NCI-H82 (cell line): ENCODE results near the gene MISP3.
"Not testable (repeated sequence)": the region's sequence is repeated elsewhere in the genome, so short reads cannot be mapped to it uniquely, and the experiment has no call there.

Experiments
- DNase-seq: peaks from one replicate; lab custom pipeline; 2025; lab: John Stamatoyannopoulos, UW

The MISP3 gene

DNA sequence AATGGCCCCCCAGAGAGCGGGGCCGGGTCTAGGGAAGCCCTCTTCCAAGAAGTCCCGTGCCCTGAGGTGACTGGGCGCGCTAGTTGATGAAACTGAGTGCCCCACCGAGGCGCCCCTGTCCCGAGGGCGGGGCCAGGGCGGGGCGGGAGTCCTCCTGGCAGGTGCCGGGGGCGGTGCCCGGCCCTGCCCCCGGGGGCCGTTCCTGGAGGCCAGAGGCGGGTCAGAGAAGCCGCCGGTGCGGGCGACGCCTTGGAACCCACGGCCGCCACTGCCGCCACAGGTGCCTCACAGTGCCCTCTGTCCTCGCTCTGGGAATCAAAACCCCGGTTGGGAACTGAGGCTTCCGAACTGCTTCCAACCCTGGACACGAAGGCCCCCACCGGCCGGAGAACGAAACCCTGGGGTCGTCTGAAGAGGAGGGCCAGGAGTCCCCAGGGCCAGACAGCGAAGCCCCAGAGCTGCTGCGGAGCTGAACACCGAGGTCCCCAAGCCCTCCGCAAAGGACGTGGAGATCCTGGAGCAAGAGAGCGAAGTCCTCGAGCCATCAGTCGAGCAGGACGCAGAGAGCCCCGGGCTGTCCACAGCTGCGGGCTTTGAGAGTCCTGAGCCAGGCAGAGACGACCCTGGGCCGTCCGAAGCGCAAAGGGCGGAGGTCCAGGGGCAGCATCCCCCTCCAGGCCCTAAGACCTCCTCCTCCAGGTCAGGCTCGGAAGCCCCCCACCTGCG, at the start of gene MISP3:
TSS of gene MISP3 (plus strand) at position 252 of the 726 bp plus-strand sequence. CDS start 524 bp downstream, outside the sequence.
- peak; percentile 57 for DNase-seq

DNA sequence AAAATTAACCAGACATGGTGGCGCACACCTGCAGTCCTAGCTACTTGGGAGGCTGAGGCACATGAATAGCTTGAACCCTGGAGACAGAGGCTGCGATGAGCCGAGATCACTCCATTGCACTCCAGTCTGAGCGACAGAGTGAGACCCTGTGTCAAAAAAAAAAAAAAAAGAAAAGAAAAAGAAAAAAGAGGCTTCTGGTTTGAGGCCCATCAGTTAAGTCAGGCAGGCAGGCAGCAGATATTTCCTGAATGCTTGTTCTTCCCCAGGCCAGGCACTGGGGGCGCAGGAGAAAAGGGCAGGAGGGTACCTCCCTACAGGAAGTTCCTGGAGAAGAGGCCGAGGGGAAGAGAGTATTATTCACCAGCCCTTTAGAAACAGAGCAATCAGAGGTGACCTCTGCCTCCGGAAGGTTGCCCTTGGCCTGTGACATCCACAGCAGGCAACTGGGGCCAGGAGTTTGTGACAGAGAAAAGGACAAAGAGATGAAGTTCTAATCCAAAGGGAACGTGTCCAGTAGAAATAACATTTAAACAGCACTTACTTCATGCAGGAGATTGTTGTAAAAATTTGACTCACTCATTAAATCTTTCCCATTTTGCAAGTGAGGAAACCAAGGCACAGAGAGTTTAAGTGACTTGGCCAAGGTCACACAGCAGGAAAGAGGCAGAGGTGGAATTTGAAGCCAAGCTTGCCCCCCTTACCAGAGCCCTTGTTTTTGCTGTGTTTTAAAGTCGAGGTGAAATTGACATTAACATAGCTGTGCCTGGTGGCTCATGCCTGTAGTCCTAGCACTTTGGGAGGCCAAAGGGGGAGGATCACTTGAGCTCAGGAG, 49.0 kb upstream of the MISP3 start:
- peak; percentile 81 for DNase-seq

DNA sequence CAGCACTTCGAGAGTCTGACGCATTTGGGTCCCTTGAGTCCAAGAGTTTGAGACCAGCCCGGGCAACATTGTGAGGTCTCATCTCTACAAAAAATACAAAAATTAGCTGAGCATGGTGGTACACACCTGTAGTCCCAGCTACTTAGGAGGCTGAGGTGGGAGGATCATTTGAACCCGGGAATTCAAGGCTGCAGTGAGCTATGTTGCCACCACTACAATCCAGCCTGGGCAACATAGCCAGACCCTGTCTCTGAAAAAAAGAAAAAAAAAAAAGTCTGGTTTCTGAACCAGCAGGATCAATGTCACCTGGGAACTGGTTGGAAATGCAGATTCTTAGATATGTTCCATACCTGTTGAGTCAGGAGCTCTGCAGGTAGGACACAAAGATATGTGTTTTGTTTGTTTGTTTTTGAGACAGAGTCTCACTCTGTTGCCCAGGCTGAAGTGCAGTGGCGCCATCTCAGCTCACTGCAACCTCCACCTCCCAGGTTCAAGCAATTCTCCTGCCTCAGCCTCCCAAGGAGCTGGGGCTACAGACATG, 45.9 kb upstream of the MISP3 start:
- DNase-seq, result not testable (repeated sequence)

DNA sequence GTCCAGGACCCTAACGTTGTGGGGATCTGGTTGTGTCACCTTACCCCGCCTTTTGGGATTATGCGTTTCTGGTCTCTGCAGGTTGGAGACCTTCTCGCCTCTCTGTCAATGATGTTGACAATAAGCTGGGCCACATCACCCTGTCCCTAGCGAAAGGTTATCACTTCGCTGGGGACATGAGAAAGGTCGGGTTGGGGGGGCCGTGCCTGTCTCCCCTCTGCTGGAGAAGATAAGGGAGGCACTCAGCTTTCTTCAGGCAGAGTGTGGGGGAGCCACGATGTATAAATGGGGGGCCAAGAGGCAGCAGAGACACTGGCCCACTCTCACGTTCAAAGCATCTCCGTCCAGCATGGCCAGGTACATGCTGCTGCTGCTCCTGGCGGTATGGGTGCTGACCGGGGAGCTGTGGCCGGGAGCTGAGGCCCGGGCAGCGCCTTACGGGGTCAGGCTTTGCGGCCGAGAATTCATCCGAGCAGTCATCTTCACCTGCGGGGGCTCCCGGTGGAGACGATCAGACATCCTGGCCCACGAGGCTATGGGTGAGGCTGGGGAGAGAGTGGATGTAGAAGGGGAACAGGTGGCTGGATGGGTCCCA, 44.6 kb upstream of the MISP3 start, which contains the start of gene RLN3:
TSS of gene RLN3 (plus strand) at position 293 of the 595 bp plus-strand sequence. CDS start at position 350, 57 bp downstream.
- DNase-seq, result no peak

DNA sequence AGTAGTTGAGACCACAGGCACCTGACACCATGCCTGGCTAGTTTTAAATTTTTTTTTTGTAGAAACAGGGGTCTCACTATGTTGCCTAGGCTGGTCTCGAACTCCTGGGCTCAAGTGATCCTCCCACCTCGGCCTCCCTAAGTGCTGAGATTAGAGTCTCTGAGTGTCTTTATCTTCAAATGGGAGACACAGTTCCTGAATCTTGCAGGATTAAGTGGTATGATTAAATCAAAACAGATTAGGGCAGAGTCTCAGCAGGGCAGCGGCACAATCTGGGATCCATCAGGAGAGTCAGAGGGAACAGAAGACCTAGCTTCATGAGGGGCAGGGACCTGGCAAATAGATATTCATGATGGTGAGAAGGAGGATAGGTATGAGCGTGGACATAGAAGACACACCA, 43.7 kb upstream of the MISP3 start:
- DNase-seq, result peak; percentile 76

DNA sequence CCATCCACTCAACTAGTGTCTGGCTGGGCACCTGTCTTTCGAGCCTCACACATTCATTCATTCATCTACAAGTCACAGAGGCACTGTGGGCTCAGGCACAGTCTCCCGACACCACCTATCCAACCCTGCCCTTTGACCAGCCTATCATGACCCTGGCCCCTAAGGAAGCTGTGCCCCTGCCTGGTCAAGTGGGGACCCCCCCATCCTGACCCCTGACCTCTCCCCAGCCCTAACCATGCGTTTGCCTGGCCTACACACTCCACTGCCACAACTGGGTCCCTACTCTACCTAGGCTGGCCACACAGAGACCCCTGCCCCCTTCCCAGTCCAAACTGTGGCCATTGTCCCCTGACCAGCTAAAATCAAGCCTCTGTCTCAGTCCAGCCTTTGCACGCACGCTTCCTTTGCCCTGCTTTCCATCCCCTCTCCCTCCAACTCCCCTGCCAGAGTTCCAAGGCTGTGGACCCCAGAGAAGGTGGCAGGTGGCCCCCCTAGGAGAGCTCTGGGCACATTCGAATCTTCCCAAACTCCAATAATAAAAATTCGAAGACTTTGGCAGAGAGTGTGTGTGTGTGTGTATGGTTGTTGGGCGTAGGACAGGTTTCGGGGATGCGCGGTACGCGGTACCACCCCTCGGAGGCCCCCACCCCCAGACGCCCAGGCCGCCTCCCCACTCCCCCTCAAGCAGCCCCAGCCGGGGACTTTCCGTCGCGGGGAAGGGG, 41.4 kb upstream of the MISP3 start:
- no peak for DNase-seq

DNA sequence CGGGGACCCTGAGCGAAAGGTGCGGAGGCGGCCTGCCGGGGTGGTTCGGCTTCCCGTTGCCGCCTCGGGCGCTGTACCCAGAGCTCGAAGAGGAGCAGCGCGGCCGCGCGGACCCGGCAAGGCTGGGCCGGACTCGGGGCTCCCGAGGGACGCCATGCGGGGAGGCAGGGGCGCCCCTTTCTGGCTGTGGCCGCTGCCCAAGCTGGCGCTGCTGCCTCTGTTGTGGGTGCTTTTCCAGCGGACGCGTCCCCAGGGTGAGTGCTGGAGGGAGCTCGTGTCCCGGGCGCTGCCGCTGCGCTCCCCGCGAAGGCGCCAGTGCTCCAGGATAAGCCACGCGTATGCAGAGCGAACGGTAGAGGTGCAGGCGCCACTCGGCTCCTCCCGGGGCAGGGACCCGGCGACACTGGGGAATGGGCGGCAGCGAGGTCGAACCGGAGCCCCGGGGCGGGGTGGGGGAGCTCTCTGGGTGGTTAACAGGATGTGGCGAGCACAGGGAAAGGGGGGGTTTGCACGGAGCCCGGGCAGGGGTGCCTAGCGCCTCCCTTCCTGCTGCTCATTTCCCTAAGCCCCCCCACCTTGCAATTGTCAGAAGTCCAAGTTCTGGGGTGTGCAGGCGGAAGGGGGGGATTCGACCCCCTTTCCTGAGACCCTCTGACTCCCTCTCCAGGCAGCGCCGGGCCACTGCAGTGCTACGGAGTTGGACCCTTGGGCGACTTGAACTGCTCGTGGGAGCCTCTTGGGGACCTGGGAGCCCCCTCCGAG, 40.7 kb upstream of the MISP3 start, which contains the start of gene IL27RA:
TSS of gene IL27RA (plus strand) at position 44 of the 762 bp plus-strand sequence. CDS start at position 155, 111 bp downstream.
- peak; percentile 87 for DNase-seq

DNA sequence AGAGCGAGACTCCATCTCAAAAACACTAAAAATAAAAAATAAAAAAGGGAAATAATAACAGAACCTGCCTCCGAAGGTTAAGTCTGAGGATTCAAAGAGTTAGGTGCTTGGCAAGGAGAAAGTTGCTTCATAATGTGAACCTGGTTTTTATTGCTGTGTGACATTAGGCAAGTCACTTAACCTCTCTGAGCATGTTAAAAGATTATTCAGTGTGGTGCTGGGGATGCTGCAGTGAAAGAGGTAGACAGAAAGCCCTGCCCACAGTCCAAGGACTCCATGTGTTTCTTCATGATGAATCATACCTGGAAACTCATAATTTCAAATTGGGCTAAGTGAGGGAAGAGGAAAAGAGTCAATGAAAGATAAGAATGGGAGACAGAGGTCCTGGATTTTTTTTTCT, 38.6 kb upstream of the MISP3 start:
- no peak for DNase-seq

DNA sequence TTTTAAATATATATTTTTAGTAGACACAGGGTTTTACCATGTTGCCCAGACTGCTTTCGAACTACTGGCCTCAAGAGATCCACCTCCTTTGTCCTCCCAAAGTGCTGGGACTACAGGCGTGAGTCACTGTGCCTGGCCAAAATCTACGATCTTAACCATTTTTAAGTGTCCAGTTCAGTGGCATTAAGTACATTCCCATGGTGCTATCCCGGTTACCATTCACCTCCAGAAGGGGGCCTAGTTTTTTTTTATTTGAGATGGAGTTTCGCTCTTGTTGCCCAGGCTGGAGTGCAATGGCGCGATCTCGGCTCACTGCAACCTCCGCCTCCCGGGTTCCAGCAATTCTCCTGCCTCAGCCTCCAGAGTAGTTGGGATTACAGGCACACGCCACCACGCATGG, 37.4 kb upstream of the MISP3 start:
- DNase-seq, result not testable (repeated sequence)

DNA sequence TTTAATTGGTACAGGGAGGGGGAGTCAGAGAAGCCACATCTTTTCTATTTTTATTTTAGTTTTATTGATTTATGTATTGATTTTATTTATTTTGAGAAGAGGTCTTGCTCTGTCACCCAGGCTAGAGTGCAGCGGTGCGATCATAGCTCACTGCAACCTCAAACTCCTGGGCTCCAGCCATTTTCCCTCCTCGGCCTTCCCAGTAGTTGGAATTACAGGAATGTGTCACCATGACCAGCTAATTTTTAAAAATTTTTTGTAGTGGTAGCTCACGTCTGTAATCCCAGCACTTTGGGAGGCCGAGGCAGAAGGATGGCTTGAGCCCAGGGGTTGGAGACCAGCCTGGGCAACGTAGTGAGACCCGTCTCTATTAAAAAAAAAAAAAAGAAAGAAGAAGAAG, 36.9 kb upstream of the MISP3 start:
- DNase-seq, result no peak

DNA sequence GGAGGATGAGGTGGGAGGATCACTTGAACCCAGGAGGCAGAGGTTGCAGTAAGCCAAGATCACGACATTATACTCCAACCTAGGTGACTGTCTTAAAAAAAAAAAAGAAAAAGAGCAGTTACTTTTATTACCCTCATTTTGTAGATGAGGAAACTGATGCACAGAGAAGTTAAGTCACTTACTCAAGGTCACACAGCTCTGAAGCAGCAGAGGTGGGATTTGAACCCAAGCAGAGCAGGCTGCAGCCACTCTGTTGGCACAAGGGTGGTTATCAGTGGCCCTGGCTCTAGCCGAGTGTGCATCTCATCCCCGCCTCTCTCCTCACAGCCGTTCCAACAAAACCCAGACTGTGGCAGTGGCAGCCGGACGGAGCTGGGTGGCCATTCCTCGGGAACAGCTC, 33.4 kb upstream of the MISP3 start:
- DNase-seq, result no peak

DNA sequence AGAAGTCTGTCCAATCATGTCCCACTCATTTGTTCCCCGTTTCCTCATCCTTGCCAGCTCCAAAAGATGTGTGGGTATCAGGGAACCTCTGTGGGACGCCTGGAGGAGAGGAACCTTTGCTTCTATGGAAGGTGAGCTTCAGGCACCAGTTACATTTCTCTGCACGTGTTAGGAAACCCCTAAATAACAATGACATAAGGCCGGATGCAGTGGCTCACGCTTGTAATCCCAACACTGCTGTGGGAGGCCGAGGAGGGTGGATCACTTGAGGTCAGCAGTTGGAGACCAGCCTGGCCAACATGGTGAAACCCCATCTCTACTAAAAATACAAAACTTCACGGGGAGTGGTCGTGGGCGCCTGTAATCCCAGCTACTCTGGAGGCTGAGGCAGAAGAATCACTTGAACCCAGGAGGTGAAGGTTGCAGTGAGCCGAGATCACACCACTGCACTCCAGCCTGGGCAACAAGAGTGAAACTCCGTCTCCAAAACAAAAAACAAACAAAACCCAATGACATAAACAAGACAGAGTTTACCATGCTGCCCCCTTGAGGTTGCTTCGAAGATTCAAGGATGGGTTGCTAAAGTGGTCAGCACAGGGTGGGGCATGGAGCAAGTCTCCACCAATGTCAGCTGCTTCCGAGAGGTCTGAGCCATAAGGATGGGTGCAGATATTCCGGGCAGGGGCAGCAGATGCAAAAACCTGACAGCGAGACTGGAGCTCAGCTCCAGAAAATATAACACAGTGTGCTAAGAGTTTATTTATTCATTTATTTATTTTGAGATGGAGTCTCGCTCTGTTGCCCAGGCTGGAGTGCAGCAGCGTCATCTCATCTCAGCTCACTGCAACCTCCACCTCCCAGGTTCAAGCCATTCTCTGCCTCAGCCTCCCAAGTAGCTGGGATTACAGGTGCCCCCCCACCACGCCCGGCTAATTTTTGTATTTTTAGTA, 29.7 kb upstream of the MISP3 start:
- peak; percentile 90 for DNase-seq

DNA sequence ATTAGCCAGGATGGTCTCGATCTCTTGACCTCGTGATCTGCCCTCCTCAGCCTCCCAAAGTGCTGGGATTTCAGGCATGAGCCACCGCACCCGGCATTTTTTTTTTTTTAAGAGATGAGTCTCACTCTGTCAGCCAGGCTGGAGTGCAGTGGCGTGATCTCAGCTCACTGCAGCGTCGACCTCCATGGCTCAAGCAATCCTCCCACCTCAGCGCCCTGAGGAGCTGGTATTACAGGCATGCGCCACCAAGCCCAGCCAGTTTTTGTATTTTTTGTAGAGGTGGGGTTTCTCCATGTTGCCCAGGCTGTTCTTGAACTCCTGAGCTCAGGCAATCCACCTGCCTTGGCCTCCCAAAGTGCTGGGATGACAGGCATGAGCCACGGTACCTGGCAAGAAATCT, 24.7 kb upstream of the MISP3 start:
- not testable (repeated sequence) for DNase-seq

DNA sequence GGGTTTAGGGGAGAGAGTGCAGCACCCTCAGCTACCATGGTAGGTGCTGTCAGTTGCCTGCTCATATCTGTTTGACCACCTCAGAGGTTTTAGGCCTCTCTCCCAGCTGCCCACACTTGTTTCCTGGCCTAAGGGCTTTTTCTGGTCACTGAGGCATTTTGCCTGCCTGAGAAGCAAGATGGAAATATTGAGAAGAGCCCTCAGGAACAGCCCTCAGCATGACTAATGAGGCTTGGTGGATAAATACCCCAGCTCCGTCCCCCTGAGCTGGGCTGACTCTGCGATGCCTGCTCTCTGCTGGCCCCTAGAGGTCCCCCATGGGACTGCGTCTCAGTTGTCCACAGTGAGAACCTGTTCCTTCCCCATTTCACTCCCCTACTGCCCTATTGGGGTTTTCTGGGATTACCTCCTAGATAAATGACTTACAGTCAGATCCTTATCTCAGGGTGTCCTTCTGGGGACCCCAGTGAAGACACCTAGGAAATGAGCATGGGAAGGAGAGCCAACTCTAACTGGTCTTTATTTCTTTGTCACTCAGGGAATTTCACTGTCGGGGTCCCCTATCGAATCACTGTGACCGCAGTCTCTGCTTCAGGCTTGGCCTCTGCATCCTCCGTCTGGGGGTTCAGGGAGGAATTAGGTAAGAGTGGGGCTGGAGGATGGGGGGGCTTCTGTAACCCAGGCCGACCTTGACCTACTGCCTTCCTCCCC, 24.0 kb upstream of the MISP3 start:
- peak; percentile 76 for DNase-seq

DNA sequence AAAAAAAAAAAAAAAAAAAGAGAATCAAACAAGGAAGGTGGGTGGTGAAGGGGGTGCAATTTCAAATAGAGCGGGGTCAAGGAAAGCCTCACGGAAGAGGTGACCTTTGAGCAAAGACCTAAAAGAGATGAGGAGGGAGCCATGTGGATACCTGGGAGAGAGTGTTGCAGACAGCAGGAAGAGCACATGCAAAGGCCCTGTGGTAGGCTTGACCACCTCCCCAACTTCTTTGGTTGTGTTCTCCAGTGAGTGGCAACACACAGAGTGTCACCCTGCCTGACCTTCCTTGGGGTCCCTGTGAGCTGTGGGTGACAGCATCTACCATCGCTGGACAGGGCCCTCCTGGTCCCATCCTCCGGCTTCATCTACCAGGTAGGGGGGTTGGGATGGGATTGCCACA, 22.1 kb upstream of the MISP3 start:
- DNase-seq, result no peak

DNA sequence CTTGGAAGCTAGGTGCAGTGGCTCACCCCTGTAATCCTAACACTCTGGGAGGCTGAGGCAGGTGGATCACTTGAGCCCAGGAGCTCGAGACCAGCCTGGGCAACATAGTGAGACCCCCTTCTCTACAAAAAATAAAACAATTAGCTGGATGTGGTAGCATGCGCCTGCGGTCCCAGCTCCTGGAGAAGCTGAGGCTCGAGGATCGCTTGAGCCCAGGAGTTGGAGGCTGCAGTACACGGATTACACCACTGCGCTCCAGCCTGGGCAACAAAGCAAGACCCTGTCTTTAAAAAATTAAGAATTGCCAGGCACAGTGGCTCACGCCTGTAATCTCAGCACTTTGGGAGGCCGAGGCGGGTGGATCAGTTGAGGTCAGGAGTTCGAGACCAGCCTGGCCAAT, 21.6 kb upstream of the MISP3 start:
- not testable (repeated sequence) for DNase-seq

DNA sequence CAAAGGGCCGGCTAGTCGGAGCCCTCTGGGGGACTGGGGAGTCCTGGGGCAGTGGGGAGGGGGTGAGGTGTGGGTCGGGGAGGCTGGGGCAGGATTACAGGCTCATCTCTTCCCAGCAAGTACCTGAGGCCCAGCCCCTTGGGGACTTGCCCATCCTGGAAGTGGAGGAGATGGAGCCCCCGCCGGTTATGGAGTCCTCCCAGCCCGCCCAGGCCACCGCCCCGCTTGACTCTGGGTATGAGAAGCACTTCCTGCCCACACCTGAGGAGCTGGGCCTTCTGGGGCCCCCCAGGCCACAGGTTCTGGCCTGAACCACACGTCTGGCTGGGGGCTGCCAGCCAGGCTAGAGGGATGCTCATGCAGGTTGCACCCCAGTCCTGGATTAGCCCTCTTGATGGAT, 20.6 kb upstream of the MISP3 start:
- DNase-seq, result no peak

DNA sequence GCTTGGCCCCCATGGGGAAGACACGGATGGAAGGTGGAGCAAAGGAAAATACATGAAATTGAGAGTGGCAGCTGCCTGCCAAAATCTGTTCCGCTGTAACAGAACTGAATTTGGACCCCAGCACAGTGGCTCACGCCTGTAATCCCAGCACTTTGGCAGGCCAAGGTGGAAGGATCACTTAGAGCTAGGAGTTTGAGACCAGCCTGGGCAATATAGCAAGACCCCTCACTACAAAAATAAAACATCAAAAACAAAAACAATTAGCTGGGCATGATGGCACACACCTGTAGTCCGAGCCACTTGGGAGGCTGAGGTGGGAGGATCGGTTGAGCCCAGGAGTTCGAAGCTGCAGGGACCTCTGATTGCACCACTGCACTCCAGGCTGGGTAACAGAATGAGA, 20.1 kb upstream of the MISP3 start:
- DNase-seq, result no peak

DNA sequence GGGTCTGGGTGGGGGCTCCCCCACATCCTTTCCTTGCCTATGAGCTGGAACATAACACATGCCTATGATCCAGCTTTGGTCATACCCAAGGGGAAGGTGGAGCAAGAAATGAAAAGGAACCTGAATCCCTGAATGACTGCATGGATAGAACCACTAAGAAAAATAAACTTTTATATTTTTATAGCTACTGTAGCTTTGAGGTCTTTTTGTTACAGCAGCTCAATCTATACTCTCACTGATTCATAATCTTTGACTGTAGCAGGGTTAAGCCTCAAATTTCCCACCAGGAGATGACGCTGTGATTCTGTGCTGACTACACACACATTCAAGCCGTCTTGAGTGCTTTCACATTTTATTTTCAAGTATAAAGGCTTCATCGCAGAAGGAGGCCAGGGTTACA, 19.6 kb upstream of the MISP3 start:
- DNase-seq, result no peak
